CD4-positive, alpha-beta T cell (primary cell): Measurements from ENCODE around the gene APLP1. TPM values are rescaled to one million over a fixed set of nuclear protein-coding genes. Genes with fewer than 3 reads are reported as not detected.

Experiments used
- ATAC-seq: fragments of 200-7000 bp; cut with Tn5 transposase; one replicate; pipeline ENCODE4 v1.10.0; 2022; ENCODE audit warnings: mild to moderate bottlenecking; ENCODE audit not compliant: poor library complexity
- CTCF ChIA-PET: fragments of 350-600 bp; sonication (Branson Sonifier 250); formaldehyde crosslinking; loops from one replicate; lab custom pipeline; 2021; ENCODE audit warnings: antibody characterized with exemption, inconsistent platforms; lab: Charles Lee
- POLR2A ChIA-PET: fragments of 350-600 bp; sonication (Branson Sonifier 250); formaldehyde crosslinking; loops from one replicate; lab custom pipeline; 2021; ENCODE audit warnings: antibody characterized with exemption, inconsistent platforms; lab: Charles Lee
- DNase-seq, 14 experiments: peaks; one replicate each; pipeline ENCODE4 v3.0.0-alpha.2; 2013 to 2020; ENCODE audit warnings: mixed read lengths in 2 of 14
- H3K27ac ChIP-seq, 2 donors: one replicate each; pipeline versions ENCODE4 v1.5.1 to v1.7.0; 2013; ENCODE audit warnings: low read length in 2 of 2, low read depth in 1 of 2, mild to moderate bottlenecking in 1 of 2
- H3K27me3 ChIP-seq, 2 experiments: 1 replicate in 1 of 2; 2 replicates in 1 of 2; pipeline versions ENCODE4 v1.6.1 to v1.7.0; 2013; ENCODE audit warnings: low read length in 2 of 2, control low read depth in 1 of 2, mild to moderate bottlenecking in 1 of 2, moderate library complexity in 1 of 2; ENCODE audit not compliant: insufficient read depth in 2 of 2, control insufficient read depth in 1 of 2
- H3K36me3 ChIP-seq: one replicate; pipeline ENCODE4 v1.6.1; 2013; ENCODE audit warnings: low read length, control low read depth; ENCODE audit not compliant: insufficient read depth
- H3K4me1 ChIP-seq: one replicate; pipeline ENCODE4 v1.6.1; 2013; ENCODE audit warnings: low read length, control low read depth; ENCODE audit not compliant: insufficient read depth
- H3K4me3 ChIP-seq: one replicate; pipeline ENCODE4 v1.5.1; 2013; ENCODE audit warnings: mild to moderate bottlenecking, low read length, moderate library complexity
- H3K9me3 ChIP-seq, 2 experiments: 1 replicate in 1 of 2; 2 replicates in 1 of 2; pipeline versions ENCODE4 v1.6.1 to v1.7.0; 2013; ENCODE audit warnings: low read length in 2 of 2, mild to moderate bottlenecking in 2 of 2, control low read depth in 1 of 2, moderate library complexity in 1 of 2; ENCODE audit not compliant: control insufficient read depth in 1 of 2, insufficient read depth in 1 of 2
- H3K27ac Mint-ChIP-seq: one replicate; pipeline ENCODE4 v1.8.0; 2020; ENCODE audit warnings: mixed read lengths
- H3K27me3 Mint-ChIP-seq: one replicate; pipeline ENCODE4 v1.8.0; 2021; ENCODE audit warnings: mixed read lengths
- H3K36me3 Mint-ChIP-seq: one replicate; pipeline ENCODE4 v1.8.0; 2021; ENCODE audit warnings: low read depth, mixed read lengths
- H3K4me1 Mint-ChIP-seq: one replicate; pipeline ENCODE4 v1.8.0; 2021; ENCODE audit warnings: low read depth, mixed read lengths
- H3K4me3 Mint-ChIP-seq: one replicate; pipeline ENCODE4 v1.8.0; 2020; ENCODE audit warnings: mild to moderate bottlenecking, mixed read lengths
- H3K9me3 Mint-ChIP-seq: one replicate; pipeline ENCODE4 v1.8.0; 2020; ENCODE audit warnings: mixed read lengths
- CTCF ChIP-seq: fragments of 200-600 bp; IDR thresholded peaks from one replicate; pipeline ENCODE4 v1.8.0; 2022; ENCODE audit warnings: antibody characterized with exemption, mild to moderate bottlenecking
- intact Hi-C, 2 experiments: fragments of 100-400 bp; cut with DNase I in 1 of 2; cut with micrococcal nuclease in 1 of 2; formaldehyde crosslinking; loops; one replicate each; pipeline versions ENCODE4 v1.15.1 to v1.9.0; 2023 to 2025; cut with DNase I, micrococcal nuclease
- total RNA-seq, 174 experiments: library from RNA in 2 of 174; stranded (reverse) in 2 of 174; gene quantifications; one replicate each; pipeline ENCODE4 v1.2.3 and lab custom pipeline; 2021 to 2026

APLP1 gene
- total RNA-seq, 2 experiments from 2014 or later = not detected

DNA sequence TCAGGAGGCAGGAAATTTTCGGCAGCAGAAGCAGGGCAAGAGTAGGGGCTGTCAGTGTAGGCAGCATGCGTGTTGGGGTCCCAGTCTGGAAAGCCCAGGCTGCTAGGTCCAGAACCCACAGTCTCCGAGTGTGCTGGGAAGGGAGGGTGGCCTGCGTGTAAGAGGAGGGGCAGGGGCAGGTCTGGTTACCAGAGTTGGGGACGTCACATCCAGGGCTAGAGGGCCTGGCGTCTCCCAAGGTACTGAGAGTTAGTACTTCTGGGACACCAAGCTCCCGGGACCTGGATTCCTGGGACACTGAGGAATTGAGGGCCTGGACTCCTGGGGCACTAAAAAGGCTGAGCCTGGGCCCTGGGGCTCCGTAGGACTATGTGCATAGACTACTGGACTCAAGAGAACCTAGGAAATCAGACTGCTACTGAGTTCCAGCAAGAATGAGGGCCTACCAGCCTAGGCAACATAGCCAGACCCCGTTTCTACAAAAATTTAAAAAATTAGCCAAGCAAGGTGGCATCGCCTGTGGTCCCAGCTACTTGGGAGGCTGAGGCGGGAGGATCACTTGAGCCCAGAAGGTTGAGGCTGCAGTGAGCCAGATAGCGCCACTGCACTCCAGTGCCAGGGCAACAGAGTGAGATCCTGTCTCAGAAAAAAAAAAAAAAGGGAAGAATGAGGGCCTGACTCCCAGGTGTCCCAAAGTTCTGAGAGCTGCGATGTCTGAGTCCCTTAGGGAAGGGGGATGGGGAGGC, 29.5 kb downstream of the APLP1 start:
- Histone ChIP-seq H3K9me3 (no peaks in the 10 kb centered on the region), H3K27me3 (no peaks in the 10 kb centered on the region), H3K27ac (peak overlapping the region; percentile 100), H3K36me3 (peaks cover 49% of the 10 kb centered on the region), H3K4me1 (peaks cover 62% of the 10 kb centered on the region), H3K4me3 (peak overlapping the region; percentile 99)
- ATAC-seq = no peak
- H3K4me3 Mint-ChIP-seq = peak overlapping the region; percentile 98
- H3K36me3 Mint-ChIP-seq = peaks cover 62% of the 10 kb centered on the region
- H3K9me3 Mint-ChIP-seq = no peaks in the 10 kb centered on the region
- ChIA-PET CTCF (interaction anchor here (1.1 to 1.8 kb wide), 2 partner anchors 16 to 34 kb away, joined by 4 to 5 read pairs; no protein-coding TSS in a partner anchor), POLR2A (interaction anchor here (1.0 to 1.4 kb wide), 4 partner anchors 15 to 56 kb away, joined by 3 to 15 read pairs (median 4); no protein-coding TSS in a partner anchor)
- no peak for TF ChIP-seq CTCF
- H3K4me1 Mint-ChIP-seq = peaks cover 41% of the 10 kb centered on the region
- DNase-seq = peak in 1 of 14 experiments; percentile 20
- no peaks in the 10 kb centered on the region for H3K27me3 Mint-ChIP-seq
- intact Hi-C loops = no loop called here
- H3K27ac Mint-ChIP-seq = peak overlapping the region; percentile 92

GRCh38 chr19:35898499-35898809, 30.1 kb downstream of the APLP1 start:
- TF ChIP-seq CTCF = no peak
- ChIA-PET CTCF (interaction anchor here (1.1 to 1.8 kb wide), 2 partner anchors 16 to 34 kb away, joined by 4 to 5 read pairs; no protein-coding TSS in a partner anchor), POLR2A (interaction anchor here (1.0 to 1.4 kb wide), 4 partner anchors 15 to 55 kb away, joined by 3 to 15 read pairs (median 4); no protein-coding TSS in a partner anchor)
- DNase-seq (no peak), ATAC-seq (no peak)
- Histone ChIP-seq H3K27me3 (no peaks in the 10 kb centered on the region), H3K36me3 (peaks cover 43% of the 10 kb centered on the region), H3K4me1 (peaks cover 67% of the 10 kb centered on the region), H3K4me3 (peak overlapping the region; percentile 99), H3K27ac (peak overlapping the region; percentile 100), H3K9me3 (no peaks in the 10 kb centered on the region)
- peaks cover 47% of the 10 kb centered on the region for H3K4me1 Mint-ChIP-seq
- H3K36me3 Mint-ChIP-seq = peaks cover 58% of the 10 kb centered on the region
- no peaks in the 10 kb centered on the region for H3K27me3 Mint-ChIP-seq
- H3K27ac Mint-ChIP-seq = peak overlapping the region; percentile 92
- intact Hi-C loops = no loop called here
- H3K9me3 Mint-ChIP-seq = no peaks in the 10 kb centered on the region
- H3K4me3 Mint-ChIP-seq = peak overlapping the region; percentile 98

DNA sequence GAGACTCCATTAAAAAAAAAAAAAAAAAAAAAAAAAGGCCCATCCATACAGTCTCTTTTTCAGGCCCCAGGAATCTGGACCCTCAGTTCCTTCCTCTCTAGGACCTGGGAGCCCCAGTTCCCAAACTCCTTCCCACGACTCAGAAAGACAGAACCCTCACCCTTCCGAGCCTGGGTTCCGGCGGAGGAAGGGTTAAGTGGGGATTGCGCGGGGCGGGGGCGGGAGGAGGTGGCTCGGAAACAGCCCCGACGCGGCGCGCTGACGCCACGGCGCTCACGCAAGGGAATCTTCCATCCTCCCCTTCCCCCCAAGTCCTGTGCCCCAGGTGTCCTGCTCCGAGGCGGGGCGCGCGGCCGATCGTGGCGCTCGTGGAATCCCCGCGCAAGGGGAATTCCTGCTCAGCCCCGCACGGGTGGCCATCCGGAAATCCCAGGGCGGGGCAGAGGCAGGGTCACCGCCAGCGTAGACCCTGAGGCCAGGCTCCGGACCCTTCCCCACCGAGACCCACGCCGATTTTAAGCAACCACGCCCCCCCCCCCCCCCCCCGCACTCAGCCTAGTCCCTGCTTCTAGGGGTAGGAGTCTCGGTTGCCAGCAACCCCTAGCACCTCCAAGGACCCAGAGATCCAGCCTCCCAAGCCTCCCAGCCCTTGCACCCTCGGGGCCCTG, 31.3 kb downstream of the APLP1 start:
- peaks cover 33% of the 10 kb centered on the region for H3K36me3 ChIP-seq
- Mint-ChIP-seq H3K9me3 (no peaks in the 10 kb centered on the region), H3K4me1 (peaks cover 60% of the 10 kb centered on the region), H3K27me3 (no peaks in the 10 kb centered on the region), H3K27ac (peak overlapping the region; percentile 92), H3K4me3 (peak overlapping the region; percentile 98), H3K36me3 (peaks cover 50% of the 10 kb centered on the region)
- H3K9me3 ChIP-seq = no peaks in the 10 kb centered on the region
- H3K4me3 ChIP-seq = peak overlapping the region; percentile 99
- TF ChIP-seq CTCF = no peak
- CTCF ChIA-PET = interaction anchor here (0.7 to 1.4 kb wide), 2 partner anchors 17 to 31 kb away, joined by 3 read pairs; no protein-coding TSS in a partner anchor
- H3K27me3 ChIP-seq = no peaks in the 10 kb centered on the region
- peak; percentile 68 to 97 (median 83) for DNase-seq
- peak overlapping the region; percentile 100 for H3K27ac ChIP-seq
- POLR2A ChIA-PET = interaction anchor here (1.4 to 2.6 kb wide), 3 partner anchors 26 to 198 kb away, joined by 3 to 24 read pairs (median 10); no protein-coding TSS in a partner anchor
- intact Hi-C loops = loop anchor here (1.0 kb wide), 1 partner anchor 32 kb away; no protein-coding TSS in a partner anchor
- peaks cover 77% of the 10 kb centered on the region for H3K4me1 ChIP-seq
- peak; percentile 54 for ATAC-seq
